SK-N-SH treated with all-trans-retinoic acid at 6 μM for 48 hours (cell line): ENCODE results near the gene ACP3.

ENCODE experiments used
- ATAC-seq: fragments of 200-7000 bp; cut with Tn5 transposase; 3 replicates; pipeline ENCODE4 v1.9.1; 2020; ENCODE audit warnings: mild to moderate bottlenecking, moderate library complexity
- ARNTL ChIP-seq: fragments of 450-650 bp; formaldehyde crosslinking; IDR thresholded peaks from 2 replicates; pipeline ENCODE4 v1.5.0; 2020; ENCODE audit warnings: low read depth, mild to moderate bottlenecking, moderate library complexity, borderline replicate concordance
- BACH2 ChIP-seq: fragments of 250-450 bp; sonication (Bioruptor Pico); IDR thresholded peaks from 2 replicates; pipeline ENCODE4 v1.9.0; 2021; ENCODE audit warnings: mild to moderate bottlenecking, borderline replicate concordance
- CSDC2 ChIP-seq: fragments of 250-450 bp; sonication (Bioruptor Pico); IDR thresholded peaks from 2 replicates; pipeline ENCODE4 v1.5.0; 2020; ENCODE audit warnings: mild to moderate bottlenecking, moderate library complexity
- ESRRG ChIP-seq: fragments of 250-450 bp; sonication (Bioruptor Pico); IDR thresholded peaks from 2 replicates; pipeline ENCODE4 v1.6.1; 2021; ENCODE audit warnings: mild to moderate bottlenecking
- GLIS3 ChIP-seq: fragments of 250-450 bp; sonication (Bioruptor Pico); IDR thresholded peaks from 2 replicates; pipeline ENCODE4 v1.5.0; 2020; ENCODE audit warnings: mild to moderate bottlenecking, moderate library complexity
- ISL1 ChIP-seq: fragments of 250-450 bp; sonication (Bioruptor Pico); IDR thresholded peaks from 2 replicates; pipeline ENCODE4 v2.1.2; 2022; ENCODE audit warnings: mild to moderate bottlenecking, moderate library complexity
- OSR1 ChIP-seq: fragments of 250-450 bp; sonication (Bioruptor Pico); IDR thresholded peaks from 2 replicates; pipeline ENCODE4 v1.8.0; 2022; ENCODE audit warnings: moderate library complexity, mild to moderate bottlenecking, inconsistent platforms
- RARB ChIP-seq: fragments of 250-450 bp; sonication (Bioruptor Pico); IDR thresholded peaks from 2 replicates; pipeline ENCODE4 v1.8.0; 2021; ENCODE audit warnings: mild to moderate bottlenecking, moderate library complexity
- SNAI2 ChIP-seq: fragments of 250-450 bp; sonication (Bioruptor Pico); IDR thresholded peaks from 2 replicates; pipeline ENCODE4 v1.5.0; 2020; ENCODE audit warnings: mild to moderate bottlenecking, moderate library complexity
- TCF4 ChIP-seq: fragments of 250-450 bp; sonication (Bioruptor Pico); IDR thresholded peaks from 2 replicates; pipeline ENCODE4 v1.8.0; 2021; ENCODE audit warnings: mild to moderate bottlenecking, moderate library complexity, borderline replicate concordance
- TOX ChIP-seq: fragments of 250-450 bp; sonication (Bioruptor Pico); IDR thresholded peaks from 2 replicates; pipeline ENCODE4 v1.8.0; 2021; ENCODE audit warnings: mild to moderate bottlenecking, moderate library complexity, borderline replicate concordance
- ZC3H10 ChIP-seq: fragments of 250-450 bp; sonication (Bioruptor Pico); IDR thresholded peaks from 2 replicates; pipeline ENCODE4 v1.5.1; 2021; ENCODE audit warnings: mild to moderate bottlenecking, moderate library complexity
- ZFP30 ChIP-seq: fragments of 450-650 bp; formaldehyde crosslinking; IDR thresholded peaks from 2 replicates; pipeline ENCODE4 v1.5.0; 2022; ENCODE audit warnings: mild to moderate bottlenecking, moderate library complexity
- ZNF565 ChIP-seq: fragments of 450-650 bp; formaldehyde crosslinking; conservative IDR thresholded peaks from 2 replicates; pipeline ENCODE4 v1.5.0; 2020; ENCODE audit warnings: low read depth, mild to moderate bottlenecking, moderate library complexity
- ZNF70 ChIP-seq: fragments of 450-650 bp; formaldehyde crosslinking; IDR thresholded peaks from 2 replicates; pipeline ENCODE4 v1.5.0; 2020; ENCODE audit warnings: mild to moderate bottlenecking, moderate library complexity
- ZNF8 ChIP-seq: fragments of 450-650 bp; formaldehyde crosslinking; IDR thresholded peaks from 2 replicates; pipeline ENCODE4 v1.5.0; 2020; ENCODE audit warnings: mild to moderate bottlenecking, moderate library complexity
- TF ChIP-seq, protein P1 (sequence below): fragments of 250-450 bp; sonication (Bioruptor Pico); IDR thresholded peaks from 2 replicates; pipeline ENCODE4 v1.5.0; 2020; ENCODE audit warnings: mild to moderate bottlenecking, moderate library complexity
- TF ChIP-seq, protein P2 (sequence below): fragments of 250-450 bp; sonication (Bioruptor Pico); IDR thresholded peaks from 2 replicates; pipeline ENCODE4 v1.5.1; 2020; ENCODE audit warnings: low read depth, mild to moderate bottlenecking, moderate library complexity
- TF ChIP-seq, protein P3 (sequence below): fragments of 250-450 bp; sonication (Bioruptor Pico); IDR thresholded peaks from 2 replicates; pipeline ENCODE4 v1.8.0; 2021; ENCODE audit warnings: low read depth, mild to moderate bottlenecking, moderate library complexity, borderline replicate concordance
- TF ChIP-seq, protein P4 (sequence below): fragments of 250-450 bp; sonication (Bioruptor Pico); IDR thresholded peaks from 2 replicates; pipeline ENCODE4 v1.5.1; 2021; ENCODE audit warnings: mild to moderate bottlenecking, moderate library complexity
- TF ChIP-seq, protein P5 (sequence below): fragments of 250-450 bp; sonication (Bioruptor Pico); IDR thresholded peaks from 2 replicates; pipeline ENCODE4 v1.8.0; 2020; ENCODE audit warnings: mild to moderate bottlenecking, moderate library complexity, borderline replicate concordance

ACP3 gene

DNA sequence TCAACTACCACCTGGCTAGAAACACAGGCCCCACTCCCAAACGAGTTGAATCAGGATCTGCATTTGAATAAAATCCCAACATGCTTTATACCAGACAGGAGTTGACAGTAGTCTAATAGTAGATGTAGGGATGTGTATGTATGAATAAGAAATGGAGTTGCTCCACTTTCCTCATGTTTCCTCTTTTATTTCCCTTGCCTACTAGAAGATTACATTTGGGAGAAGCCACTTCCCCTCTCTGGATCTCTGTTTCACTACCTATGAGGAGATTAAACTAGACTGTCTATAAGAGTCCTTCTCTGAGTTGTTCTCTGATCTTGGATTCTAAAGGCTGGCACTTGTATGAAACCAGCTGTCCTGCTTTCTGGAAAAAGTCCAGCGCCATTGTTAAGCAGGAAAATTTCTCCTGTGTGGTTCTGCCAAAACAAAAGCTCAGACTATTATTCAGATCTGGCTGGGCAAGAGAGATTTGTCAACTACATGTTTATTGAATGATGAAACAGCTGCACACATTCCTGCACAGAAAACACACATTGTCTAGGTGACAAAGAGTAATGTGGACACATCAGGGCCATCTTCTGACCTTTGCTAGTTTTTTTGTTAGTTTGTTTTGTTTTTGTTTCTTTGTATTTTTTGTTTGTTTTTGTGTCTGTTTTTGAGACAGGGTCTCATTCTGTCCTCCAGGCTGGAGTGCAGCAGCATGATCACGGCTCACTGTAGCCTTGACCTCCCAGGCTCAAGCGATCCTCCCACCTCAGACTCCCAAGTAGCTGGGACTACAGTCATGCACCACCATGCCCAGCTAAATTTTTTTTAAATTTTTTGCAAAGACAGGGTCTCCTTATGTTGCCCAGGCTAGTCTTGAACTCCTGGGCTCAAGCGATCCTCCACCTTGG is 29.9 kb downstream of the ACP3 start:
- ATAC-seq, result no peak; the same call in 1 of the 3 replicates
- TF ChIP-seq ZC3H10 (CRISPR knock-in tag) (no peak), TCF4 (CRISPR knock-in tag) (no peak), ZNF70 (no peak), CSDC2 (CRISPR knock-in tag) (no peak), ESRRG (CRISPR knock-in tag) (no peak), ARNTL (CRISPR knock-in tag) (no peak), ZNF565 (no peak), SNAI2 (no peak), OSR1 (no peak), GLIS3 (no peak), ISL1 (CRISPR knock-in tag) (no peak), ZFP30 (CRISPR knock-in tag) (no peak), BACH2 (CRISPR knock-in tag) (no peak), RARB (CRISPR knock-in tag) (no peak)
- TF ChIP-seq, protein P1, sequence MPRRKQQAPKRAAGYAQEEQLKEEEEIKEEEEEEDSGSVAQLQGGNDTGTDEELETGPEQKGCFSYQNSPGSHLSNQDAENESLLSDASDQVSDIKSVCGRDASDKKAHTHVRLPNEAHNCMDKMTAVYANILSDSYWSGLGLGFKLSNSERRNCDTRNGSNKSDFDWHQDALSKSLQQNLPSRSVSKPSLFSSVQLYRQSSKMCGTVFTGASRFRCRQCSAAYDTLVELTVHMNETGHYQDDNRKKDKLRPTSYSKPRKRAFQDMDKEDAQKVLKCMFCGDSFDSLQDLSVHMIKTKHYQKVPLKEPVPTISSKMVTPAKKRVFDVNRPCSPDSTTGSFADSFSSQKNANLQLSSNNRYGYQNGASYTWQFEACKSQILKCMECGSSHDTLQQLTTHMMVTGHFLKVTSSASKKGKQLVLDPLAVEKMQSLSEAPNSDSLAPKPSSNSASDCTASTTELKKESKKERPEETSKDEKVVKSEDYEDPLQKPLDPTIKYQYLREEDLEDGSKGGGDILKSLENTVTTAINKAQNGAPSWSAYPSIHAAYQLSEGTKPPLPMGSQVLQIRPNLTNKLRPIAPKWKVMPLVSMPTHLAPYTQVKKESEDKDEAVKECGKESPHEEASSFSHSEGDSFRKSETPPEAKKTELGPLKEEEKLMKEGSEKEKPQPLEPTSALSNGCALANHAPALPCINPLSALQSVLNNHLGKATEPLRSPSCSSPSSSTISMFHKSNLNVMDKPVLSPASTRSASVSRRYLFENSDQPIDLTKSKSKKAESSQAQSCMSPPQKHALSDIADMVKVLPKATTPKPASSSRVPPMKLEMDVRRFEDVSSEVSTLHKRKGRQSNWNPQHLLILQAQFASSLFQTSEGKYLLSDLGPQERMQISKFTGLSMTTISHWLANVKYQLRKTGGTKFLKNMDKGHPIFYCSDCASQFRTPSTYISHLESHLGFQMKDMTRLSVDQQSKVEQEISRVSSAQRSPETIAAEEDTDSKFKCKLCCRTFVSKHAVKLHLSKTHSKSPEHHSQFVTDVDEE (CRISPR knock-in tag), result no peak
- TF ChIP-seq, protein P2, sequence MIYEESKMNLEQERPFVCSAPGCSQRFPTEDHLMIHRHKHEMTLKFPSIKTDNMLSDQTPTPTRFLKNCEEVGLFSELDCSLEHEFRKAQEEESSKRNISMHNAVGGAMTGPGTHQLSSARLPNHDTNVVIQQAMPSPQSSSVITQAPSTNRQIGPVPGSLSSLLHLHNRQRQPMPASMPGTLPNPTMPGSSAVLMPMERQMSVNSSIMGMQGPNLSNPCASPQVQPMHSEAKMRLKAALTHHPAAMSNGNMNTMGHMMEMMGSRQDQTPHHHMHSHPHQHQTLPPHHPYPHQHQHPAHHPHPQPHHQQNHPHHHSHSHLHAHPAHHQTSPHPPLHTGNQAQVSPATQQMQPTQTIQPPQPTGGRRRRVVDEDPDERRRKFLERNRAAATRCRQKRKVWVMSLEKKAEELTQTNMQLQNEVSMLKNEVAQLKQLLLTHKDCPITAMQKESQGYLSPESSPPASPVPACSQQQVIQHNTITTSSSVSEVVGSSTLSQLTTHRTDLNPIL (CRISPR knock-in tag), result no peak
- TF ChIP-seq, protein P3, sequence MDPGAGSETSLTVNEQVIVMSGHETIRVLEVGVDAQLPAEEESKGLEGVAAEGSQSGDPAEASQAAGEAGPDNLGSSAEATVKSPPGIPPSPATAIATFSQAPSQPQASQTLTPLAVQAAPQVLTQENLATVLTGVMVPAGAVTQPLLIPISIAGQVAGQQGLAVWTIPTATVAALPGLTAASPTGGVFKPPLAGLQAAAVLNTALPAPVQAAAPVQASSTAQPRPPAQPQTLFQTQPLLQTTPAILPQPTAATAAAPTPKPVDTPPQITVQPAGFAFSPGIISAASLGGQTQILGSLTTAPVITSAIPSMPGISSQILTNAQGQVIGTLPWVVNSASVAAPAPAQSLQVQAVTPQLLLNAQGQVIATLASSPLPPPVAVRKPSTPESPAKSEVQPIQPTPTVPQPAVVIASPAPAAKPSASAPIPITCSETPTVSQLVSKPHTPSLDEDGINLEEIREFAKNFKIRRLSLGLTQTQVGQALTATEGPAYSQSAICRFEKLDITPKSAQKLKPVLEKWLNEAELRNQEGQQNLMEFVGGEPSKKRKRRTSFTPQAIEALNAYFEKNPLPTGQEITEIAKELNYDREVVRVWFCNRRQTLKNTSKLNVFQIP (CRISPR knock-in tag), result no peak
- TF ChIP-seq, protein P4, sequence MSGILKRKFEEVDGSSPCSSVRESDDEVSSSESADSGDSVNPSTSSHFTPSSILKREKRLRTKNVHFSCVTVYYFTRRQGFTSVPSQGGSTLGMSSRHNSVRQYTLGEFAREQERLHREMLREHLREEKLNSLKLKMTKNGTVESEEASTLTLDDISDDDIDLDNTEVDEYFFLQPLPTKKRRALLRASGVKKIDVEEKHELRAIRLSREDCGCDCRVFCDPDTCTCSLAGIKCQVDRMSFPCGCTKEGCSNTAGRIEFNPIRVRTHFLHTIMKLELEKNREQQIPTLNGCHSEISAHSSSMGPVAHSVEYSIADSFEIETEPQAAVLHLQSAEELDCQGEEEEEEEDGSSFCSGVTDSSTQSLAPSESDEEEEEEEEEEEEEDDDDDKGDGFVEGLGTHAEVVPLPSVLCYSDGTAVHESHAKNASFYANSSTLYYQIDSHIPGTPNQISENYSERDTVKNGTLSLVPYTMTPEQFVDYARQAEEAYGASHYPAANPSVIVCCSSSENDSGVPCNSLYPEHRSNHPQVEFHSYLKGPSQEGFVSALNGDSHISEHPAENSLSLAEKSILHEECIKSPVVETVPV (CRISPR knock-in tag), result no peak
- TF ChIP-seq, protein P5, sequence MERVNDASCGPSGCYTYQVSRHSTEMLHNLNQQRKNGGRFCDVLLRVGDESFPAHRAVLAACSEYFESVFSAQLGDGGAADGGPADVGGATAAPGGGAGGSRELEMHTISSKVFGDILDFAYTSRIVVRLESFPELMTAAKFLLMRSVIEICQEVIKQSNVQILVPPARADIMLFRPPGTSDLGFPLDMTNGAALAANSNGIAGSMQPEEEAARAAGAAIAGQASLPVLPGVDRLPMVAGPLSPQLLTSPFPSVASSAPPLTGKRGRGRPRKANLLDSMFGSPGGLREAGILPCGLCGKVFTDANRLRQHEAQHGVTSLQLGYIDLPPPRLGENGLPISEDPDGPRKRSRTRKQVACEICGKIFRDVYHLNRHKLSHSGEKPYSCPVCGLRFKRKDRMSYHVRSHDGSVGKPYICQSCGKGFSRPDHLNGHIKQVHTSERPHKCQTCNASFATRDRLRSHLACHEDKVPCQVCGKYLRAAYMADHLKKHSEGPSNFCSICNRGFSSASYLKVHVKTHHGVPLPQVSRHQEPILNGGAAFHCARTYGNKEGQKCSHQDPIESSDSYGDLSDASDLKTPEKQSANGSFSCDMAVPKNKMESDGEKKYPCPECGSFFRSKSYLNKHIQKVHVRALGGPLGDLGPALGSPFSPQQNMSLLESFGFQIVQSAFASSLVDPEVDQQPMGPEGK (CRISPR knock-in tag), result no peak

DNA sequence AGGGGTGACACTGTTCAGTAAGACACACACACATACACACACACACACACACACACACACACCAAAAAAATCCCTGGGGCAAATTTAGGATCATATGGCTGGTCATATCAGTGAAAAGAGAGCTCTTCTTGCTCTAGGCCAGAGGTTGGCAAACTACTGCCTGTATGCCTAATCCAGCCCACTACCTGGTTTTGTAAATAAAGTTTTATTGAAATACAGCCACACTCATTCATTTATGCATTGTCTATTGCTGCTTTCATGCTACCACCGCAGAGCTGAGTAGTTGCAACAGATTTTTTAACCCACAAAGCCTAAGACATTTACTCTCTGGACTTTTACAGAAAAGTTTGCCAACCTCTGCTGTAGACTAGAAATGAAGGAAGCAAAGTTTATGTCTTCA is 30.6 kb downstream of the ACP3 start:
- no peak for ATAC-seq

More for the DNA sequence above, 30.6 kb downstream of the ACP3 start:
- TF ChIP-seq TOX (no peak), BACH2 (CRISPR knock-in tag) (no peak), OSR1 (no peak), ARNTL (CRISPR knock-in tag) (no peak), GLIS3 (no peak), SNAI2 (no peak), ZNF8 (CRISPR knock-in tag) (no peak), ZNF70 (no peak)
- TF ChIP-seq, protein P4 (CRISPR knock-in tag), result no peak
- TF ChIP-seq, protein P1 (CRISPR knock-in tag), result no peak
- TF ChIP-seq, all 23 proteins: peak for 0
